Tibial nerve (tissue), 4 donors: ENCODE measurements around the gene HEXD. TPM values are rescaled to one million over a fixed set of nuclear protein-coding genes. Genes with fewer than 3 reads are reported as not detected.
"Not testable (repeated sequence)": the region's sequence is repeated elsewhere in the genome, so short reads cannot be mapped to it uniquely, and the experiment has no call there.

Source experiments
- DNase-seq, 2 donors: peaks; one replicate each; pipeline ENCODE4 v3.0.0-alpha.2; 2019; ENCODE audit warnings: low spot score in 2 of 2
- H3K27ac ChIP-seq, 4 donors: fragments of 200-600 bp; sonication (generic) in 3 of 4; one replicate each; pipeline ENCODE4 v1.5.1; 2017 to 2019; ENCODE audit warnings: mild to moderate bottlenecking in 1 of 4
- H3K27me3 ChIP-seq, 2 donors: fragments of 200-600 bp; sonication (generic) in 1 of 2; one replicate each; pipeline versions ENCODE4 v1.5.1 to v1.6.0; 2017 to 2019
- H3K36me3 ChIP-seq, 3 donors: fragments of 200-600 bp; sonication (generic); one replicate each; pipeline ENCODE4 v1.5.1; 2018 to 2019
- H3K4me1 ChIP-seq, 4 donors: fragments of 200-600 bp; sonication (generic) in 3 of 4; one replicate each; pipeline ENCODE4 v1.5.1; 2017 to 2019
- H3K4me3 ChIP-seq, 4 donors: fragments of 200-600 bp; sonication (generic) in 3 of 4; one replicate each; pipeline ENCODE4 v1.5.1; 2017 to 2019; ENCODE audit warnings: mild to moderate bottlenecking in 1 of 4, moderate library complexity in 1 of 4
- H3K9me3 ChIP-seq, 4 donors: fragments of 200-600 bp; sonication (generic) in 3 of 4; one replicate each; pipeline ENCODE4 v1.5.1; 2017 to 2019
- CTCF ChIP-seq, 5 experiments: fragments of 200-600 bp in 3 of 5; fragments of 450-650 bp in 2 of 5; sonication (generic) in 3 of 5; IDR thresholded peaks; one replicate each; pipeline ENCODE4 v1.5.1; 2016 to 2019; ENCODE audit warnings: antibody characterized with exemption in 5 of 5, mild to moderate bottlenecking in 3 of 5, moderate library complexity in 2 of 5
- EP300 ChIP-seq, 2 donors: sonication (generic); formaldehyde crosslinking; IDR thresholded peaks; one replicate each; pipeline ENCODE4 v1.6.1; 2017; ENCODE audit warnings: antibody characterized with exemption in 2 of 2, mild to moderate bottlenecking in 1 of 2
- POLR2A ChIP-seq, 2 donors: fragments of 450-650 bp; IDR thresholded peaks; one replicate each; pipeline ENCODE4 v1.6.1; 2017; ENCODE audit warnings: antibody characterized with exemption in 2 of 2, mild to moderate bottlenecking in 2 of 2, moderate library complexity in 2 of 2
- WGBS, 2 donors: methylation state at CpG; one replicate each; pipeline ENCODE4 v1.1.5; 2018; 5-methylcytosine and 5-hydroxymethylcytosine counted together
- total RNA-seq, 4 donors: library from RNA; depleted of rRNA; stranded (reverse); fragments of >200 nt; gene quantifications; one replicate each; pipeline ENCODE4 v1.1.0, GENCODE V29; 2016

HEXD gene
- total RNA-seq, 4 donors from 2014 or later, result 65.6 to 143 (median 95.1) TPM

- WGBS, 2 donors, result 67 to 82% methylated on average over 16 of the region's 16 CpGs
- TF ChIP-seq CTCF (IDR thresholded peaks at IDR 0.05), result no peak
- TF ChIP-seq EP300 (IDR thresholded peaks at IDR 0.05), result no peak
- TF ChIP-seq POLR2A (IDR thresholded peaks at IDR 0.05), result no peak
- H3K36me3 ChIP-seq, result no peaks in the 10 kb centered on the region
- no peak overlapping the region for H3K27ac ChIP-seq
- H3K9me3 ChIP-seq, result no peaks in the 10 kb centered on the region
- no peak overlapping the region for H3K4me3 ChIP-seq
- H3K27me3 ChIP-seq, result peaks cover 0 to 75% of the 10 kb centered on the region in 2 donors
- H3K4me1 ChIP-seq, result peaks cover 0 to 18% (median 2%) of the 10 kb centered on the region in 4 donors
- DNase-seq, result no peak
Observed at GRCh38 chr17:82376042-82376730, 42.0 kb upstream of the HEXD start.

DNA sequence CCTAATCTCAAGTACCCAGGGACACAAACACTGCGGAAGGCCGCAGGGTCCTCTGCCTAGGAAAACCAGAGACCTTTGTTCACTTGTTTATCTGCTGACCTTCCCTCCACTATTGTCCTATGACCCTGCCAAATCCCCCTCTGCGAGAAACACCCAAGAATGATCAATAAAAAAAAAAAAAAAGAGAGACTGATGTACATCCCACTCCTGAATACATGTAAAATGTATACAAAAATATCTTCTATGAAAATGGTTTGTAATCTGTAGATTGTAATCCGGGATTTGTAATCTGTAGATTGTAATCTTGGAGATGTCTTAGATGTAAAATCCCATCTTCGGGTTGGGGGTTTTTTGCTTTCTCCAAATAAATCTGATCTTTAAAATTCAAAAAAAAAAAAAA is 40.9 kb upstream of the HEXD start:
- H3K4me1 ChIP-seq, result peaks cover 0 to 10% (median 0%) of the 10 kb centered on the region in 4 donors
- not testable (repeated sequence) for H3K36me3 ChIP-seq, DNase-seq, H3K27ac ChIP-seq, H3K4me3 ChIP-seq, H3K9me3 ChIP-seq
- H3K27me3 ChIP-seq, result peaks cover 0 to 67% of the 10 kb centered on the region in 2 donors
- WGBS, 2 donors, result 28 to 59% methylated on average over 3 to 5 of the region's 5 CpGs

DNA sequence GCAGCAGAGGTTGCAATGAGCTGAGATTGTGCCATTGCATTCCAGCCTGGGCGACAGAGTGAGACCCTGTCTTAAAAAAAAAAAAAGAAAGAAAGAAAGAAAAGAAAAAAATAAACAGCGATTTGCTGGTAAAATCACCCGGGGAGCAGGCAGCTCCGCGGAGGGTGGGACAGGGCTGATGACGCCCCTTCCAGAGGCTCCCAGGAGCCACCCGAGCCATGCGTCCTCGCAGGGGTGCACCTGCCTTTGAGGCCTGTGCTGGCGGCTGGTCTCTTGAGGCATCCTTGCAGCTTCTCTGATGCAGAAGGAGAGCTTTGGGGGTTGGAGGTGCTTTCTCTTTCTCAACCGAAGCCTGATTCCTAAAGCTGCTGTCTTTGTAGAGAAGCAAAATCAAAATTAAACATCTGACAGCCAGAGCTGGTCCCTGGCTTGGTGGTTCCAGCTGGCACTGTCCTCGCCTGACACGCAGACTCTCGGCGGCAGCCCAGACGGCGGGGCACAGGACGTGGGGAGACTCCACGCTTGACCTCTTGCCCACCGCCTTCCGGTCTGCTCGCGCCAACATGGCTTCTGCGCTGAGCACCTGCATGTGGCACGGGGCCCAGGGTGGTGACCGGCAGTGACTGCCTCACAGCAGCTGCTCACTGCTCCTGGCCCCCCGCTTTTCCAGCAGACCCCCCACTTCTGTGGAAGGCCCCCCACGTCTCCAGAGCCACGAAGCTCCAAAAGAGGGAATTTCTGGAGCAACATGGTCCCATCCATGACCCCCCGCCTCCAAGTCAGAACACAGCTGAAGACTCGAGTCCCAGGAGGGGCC is 40.0 kb upstream of the HEXD start:
- H3K4me1 ChIP-seq, result peaks cover 0 to 8% (median 0%) of the 10 kb centered on the region in 4 donors
- H3K36me3 ChIP-seq, result no peaks in the 10 kb centered on the region
- 73 to 77% methylated on average over 31 of the region's 31 CpGs for WGBS, 2 donors
- no peak for TF ChIP-seq CTCF (IDR thresholded peaks at IDR 0.05)
- TF ChIP-seq POLR2A (IDR thresholded peaks at IDR 0.05), result no peak
- TF ChIP-seq EP300 (IDR thresholded peaks at IDR 0.05), result no peak
- H3K27ac ChIP-seq, result no peak overlapping the region
- no peak for DNase-seq
- no peak overlapping the region for H3K4me3 ChIP-seq
- peaks cover 0 to 65% of the 10 kb centered on the region in 2 donors for H3K27me3 ChIP-seq
- no peaks in the 10 kb centered on the region for H3K9me3 ChIP-seq

DNA sequence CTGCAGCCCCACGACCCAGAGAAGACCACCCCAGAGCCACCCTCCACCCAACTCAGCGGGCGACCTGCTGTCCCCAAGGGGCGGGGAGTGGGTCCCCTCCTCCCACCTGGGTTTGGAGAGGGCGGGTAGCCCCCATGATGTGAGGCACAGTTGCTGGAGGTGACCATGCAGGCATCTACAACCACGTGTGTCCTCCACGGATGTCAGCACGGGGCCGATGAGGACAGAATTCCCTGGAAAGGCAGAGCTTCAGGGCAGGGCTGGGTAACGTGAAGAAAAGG is 39.5 kb upstream of the HEXD start:
- H3K27ac ChIP-seq, result no peak overlapping the region
- H3K4me3 ChIP-seq, result no peak overlapping the region
- WGBS, 2 donors, result 70 to 71% methylated on average over 8 to 10 of the region's 10 CpGs
- DNase-seq, result no peak
- TF ChIP-seq EP300 (IDR thresholded peaks at IDR 0.05), result no peak
- TF ChIP-seq CTCF (IDR thresholded peaks at IDR 0.05), result no peak
- no peak for TF ChIP-seq POLR2A (IDR thresholded peaks at IDR 0.05)
- no peaks in the 10 kb centered on the region for H3K9me3 ChIP-seq
- peaks cover 0 to 65% of the 10 kb centered on the region in 2 donors for H3K27me3 ChIP-seq
- no peaks in the 10 kb centered on the region for H3K36me3 ChIP-seq
- H3K4me1 ChIP-seq, result peaks cover 0 to 8% (median 0%) of the 10 kb centered on the region in 4 donors

- TF ChIP-seq POLR2A (IDR thresholded peaks at IDR 0.05) (no peak), CTCF (IDR thresholded peaks at IDR 0.05) (no peak), EP300 (IDR thresholded peaks at IDR 0.05) (no peak)
- no peak overlapping the region for H3K4me3 ChIP-seq
- H3K4me1 ChIP-seq, result peaks cover 0 to 22% (median 2%) of the 10 kb centered on the region in 4 donors
- DNase-seq, result no peak
- no peak overlapping the region for H3K27ac ChIP-seq
- no peaks in the 10 kb centered on the region for H3K36me3 ChIP-seq
- H3K27me3 ChIP-seq, result peaks cover 0 to 63% of the 10 kb centered on the region in 2 donors
- H3K9me3 ChIP-seq, result no peaks in the 10 kb centered on the region
- 54 to 59% methylated on average over 23 of the region's 23 CpGs for WGBS, 2 donors
Observed at GRCh38 chr17:82380860-82381702, 37.1 kb upstream of the HEXD start.

DNA sequence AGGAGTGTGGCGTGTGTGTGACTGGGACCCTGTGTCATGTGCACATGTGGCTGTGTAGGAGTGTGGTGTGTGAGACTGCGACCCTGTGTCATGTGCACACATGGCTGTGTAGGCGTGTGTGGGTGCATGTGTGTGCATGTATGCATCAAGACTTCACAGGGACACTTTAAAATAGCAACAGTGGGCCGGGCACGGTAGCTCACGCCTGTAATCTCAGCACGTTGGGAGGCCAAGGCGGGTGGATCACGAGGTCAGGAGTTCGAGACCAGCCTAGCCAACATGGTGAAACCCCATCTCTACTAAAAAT is 36.5 kb upstream of the HEXD start:
- Histone ChIP-seq H3K4me1 (peaks cover 0 to 28% (median 4%) of the 10 kb centered on the region in 4 donors), H3K27me3 (peaks cover 0 to 62% of the 10 kb centered on the region in 2 donors)
- H3K27ac ChIP-seq, H3K36me3 ChIP-seq, H3K9me3 ChIP-seq, H3K4me3 ChIP-seq, DNase-seq: not testable (repeated sequence)
- WGBS, 2 donors, result 67 to 74% methylated on average over 10 of the region's 10 CpGs

- not testable (repeated sequence) for H3K36me3 ChIP-seq, H3K27ac ChIP-seq, H3K9me3 ChIP-seq, DNase-seq, H3K4me3 ChIP-seq
- Histone ChIP-seq H3K27me3 (peaks cover 0 to 67% of the 10 kb centered on the region in 2 donors), H3K4me1 (peaks cover 0 to 35% (median 5%) of the 10 kb centered on the region in 4 donors)
- WGBS, 2 donors, result 82% methylated on average over 18 to 21 of the region's 21 CpGs
Observed at GRCh38 chr17:82382220-82382932, 35.8 kb upstream of the HEXD start.
